SK-N-MC (cell line): ENCODE results near the gene CMSS1.

ENCODE experiments used
- EZH2 ChIP-seq: fragments of 200-600 bp; sonication (generic); IDR thresholded peaks from one replicate; pipeline ENCODE4 v1.6.1; 2017; ENCODE audit warnings: antibody characterized with exemption
- FOXP2 ChIP-seq: optimal IDR thresholded peaks from 2 replicates; pipeline ENCODE3; 2011; ENCODE audit warnings: mild to moderate bottlenecking, moderate library complexity; ENCODE audit not compliant: insufficient read depth; ENCODE audit errors: extremely low read length, control extremely low read depth
- POLR2AphosphoS5 ChIP-seq: IDR thresholded peaks from 2 replicates; pipeline ENCODE4 v1.6.1; 2012; ENCODE audit warnings: mild to moderate bottlenecking, low read depth, low read length, borderline replicate concordance

DNA sequence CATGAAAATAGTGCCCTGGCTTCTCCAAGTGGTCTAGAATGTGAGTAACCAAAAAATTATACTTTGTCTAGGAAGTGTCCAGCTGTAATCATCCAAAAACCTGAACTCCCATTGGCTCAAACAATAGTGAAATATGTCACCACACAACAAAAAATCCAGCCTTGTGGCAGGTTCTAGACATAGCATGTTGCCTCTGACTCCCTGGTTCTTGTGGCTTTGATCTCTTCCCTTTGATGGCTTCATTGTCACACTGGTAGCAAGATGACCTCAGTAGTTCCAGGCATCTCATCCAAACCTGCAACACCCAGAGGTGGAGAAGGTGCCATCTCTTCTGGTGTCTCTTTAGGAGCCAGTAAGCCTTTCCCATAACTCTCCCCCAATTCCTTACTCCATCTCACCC is 74.7 kb downstream of the CMSS1 start:
- TF ChIP-seq EZH2 (no peak), POLR2AphosphoS5 (no peak), FOXP2 (no peak)
